GM13976 (cell line): ENCODE measurements around the gene PRPSAP2.

ENCODE experiments used
- DNase-seq: peaks from one replicate; pipeline ENCODE4 v3.0.0; 2012; ENCODE audit warnings: low spot score
- in situ Hi-C: fragments of 300-500 bp; cut with MboI; formaldehyde crosslinking; loops from one replicate; pipeline ENCODE4 v1.12.0; 2022; ENCODE audit warnings: low sequenced_read_pairs, mixed read lengths, inconsistent platforms; ENCODE audit not compliant: unreplicated experiment
- TF ChIP-seq, protein P1 (sequence below): IDR thresholded peaks from 2 replicates; pipeline ENCODE4 v1.5.1; 2012; ENCODE audit warnings: borderline replicate concordance, mild to moderate bottlenecking; ENCODE audit not compliant: insufficient read depth; ENCODE audit errors: extremely low read depth, missing control alignments, control extremely low read depth

The PRPSAP2 gene

DNA sequence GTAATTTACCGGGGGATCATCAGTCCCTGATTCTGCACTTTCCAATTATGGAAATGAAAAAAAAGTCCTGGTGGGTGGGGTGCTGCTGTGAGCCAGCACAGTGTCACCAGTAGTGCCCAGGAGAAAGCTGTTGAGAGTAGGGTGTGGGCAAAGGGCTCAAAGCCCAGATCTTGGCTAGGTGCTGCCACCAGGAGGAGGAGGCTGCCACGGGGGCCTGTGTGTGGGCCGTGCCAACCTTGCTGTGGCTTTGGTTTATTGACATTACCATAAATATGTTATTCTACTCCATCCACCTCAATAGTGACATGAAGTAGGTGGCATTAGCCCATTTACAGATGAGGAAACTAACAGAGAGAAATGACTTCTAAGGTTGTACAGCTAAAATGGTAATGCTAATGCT, 6.7 kb upstream of the PRPSAP2 start:
- DNase-seq: no peak
- in situ Hi-C loops: no loop called here
- TF ChIP-seq, protein P1, sequence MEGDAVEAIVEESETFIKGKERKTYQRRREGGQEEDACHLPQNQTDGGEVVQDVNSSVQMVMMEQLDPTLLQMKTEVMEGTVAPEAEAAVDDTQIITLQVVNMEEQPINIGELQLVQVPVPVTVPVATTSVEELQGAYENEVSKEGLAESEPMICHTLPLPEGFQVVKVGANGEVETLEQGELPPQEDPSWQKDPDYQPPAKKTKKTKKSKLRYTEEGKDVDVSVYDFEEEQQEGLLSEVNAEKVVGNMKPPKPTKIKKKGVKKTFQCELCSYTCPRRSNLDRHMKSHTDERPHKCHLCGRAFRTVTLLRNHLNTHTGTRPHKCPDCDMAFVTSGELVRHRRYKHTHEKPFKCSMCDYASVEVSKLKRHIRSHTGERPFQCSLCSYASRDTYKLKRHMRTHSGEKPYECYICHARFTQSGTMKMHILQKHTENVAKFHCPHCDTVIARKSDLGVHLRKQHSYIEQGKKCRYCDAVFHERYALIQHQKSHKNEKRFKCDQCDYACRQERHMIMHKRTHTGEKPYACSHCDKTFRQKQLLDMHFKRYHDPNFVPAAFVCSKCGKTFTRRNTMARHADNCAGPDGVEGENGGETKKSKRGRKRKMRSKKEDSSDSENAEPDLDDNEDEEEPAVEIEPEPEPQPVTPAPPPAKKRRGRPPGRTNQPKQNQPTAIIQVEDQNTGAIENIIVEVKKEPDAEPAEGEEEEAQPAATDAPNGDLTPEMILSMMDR: no peak

DNA sequence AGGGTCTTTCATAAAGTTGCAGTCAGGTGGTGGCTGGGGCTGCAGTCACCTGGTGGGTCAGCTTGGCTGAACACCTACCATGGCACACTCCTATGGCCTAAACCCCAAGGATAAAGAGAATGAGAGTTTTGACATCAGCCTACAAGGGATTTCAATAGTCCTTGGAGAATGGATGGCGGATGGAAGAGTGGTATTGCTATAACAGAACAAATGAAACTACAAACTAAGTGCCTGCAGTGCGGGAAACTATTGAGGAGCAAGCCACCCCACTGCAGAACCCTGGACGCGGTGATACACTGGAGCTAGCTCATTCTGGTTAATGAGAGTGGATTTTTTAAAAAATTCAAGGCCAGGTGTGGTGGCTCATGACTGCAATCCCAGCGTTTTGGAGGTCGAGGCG, 3.0 kb upstream of the PRPSAP2 start:
- in situ Hi-C loops: no loop called here
- TF ChIP-seq, protein P1: no peak
- no peak for DNase-seq

DNA sequence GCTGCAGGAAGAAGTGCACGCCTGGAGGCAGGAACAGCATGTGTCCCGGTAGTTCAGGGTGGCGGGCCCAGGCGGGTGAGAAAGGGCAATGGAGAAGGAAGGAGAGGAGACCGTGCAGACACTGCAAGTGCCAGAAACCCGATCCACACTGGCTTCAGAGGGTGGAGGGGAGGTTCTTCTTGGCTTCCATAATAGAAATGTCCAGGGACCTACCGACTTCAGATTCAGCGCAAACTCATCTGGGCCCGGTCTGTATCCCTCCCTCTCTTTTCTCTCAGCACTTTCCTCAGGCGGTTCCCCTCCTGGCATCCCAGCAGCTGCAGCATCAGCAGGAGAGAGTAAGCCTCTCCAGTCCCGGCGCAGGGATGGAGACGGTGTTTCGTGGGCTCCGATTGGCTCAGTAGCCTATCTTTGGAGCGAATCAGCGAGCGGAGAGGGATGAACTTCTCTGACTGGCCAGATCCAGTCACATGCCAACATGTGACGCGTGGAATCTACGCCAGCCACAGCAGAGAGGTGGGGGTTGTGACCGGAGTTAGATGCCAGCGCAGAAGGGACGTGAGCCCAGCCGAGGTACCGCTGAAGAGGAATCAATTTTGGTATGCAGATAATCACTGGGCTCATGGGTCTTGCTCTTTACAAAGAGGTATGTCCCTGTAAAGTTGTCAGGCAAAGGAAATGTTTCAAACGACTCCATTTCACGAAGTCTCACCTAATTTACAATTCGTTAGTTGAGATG, 1.9 kb upstream of the PRPSAP2 start:
- DNase-seq: peak; percentile 87
- TF ChIP-seq, protein P1: no peak
- in situ Hi-C loops: no loop called here

DNA sequence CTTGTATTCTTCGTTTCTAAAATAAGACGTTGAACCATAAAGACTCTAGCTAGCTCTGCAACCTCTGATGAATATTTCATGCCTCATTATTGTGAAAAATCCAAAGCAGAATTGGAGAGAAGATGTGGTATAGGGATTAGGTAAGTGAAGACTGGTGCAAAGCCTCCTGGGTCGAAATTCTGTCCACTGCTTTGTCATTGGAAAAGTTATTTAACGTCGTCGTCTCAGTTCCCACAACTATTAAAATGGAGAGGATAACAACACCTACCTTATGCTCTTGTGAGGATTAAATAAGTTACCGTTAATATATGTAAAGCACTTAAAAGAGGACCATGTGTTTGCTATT, 1.4 kb upstream of the PRPSAP2 start:
- in situ Hi-C loops: no loop called here
- TF ChIP-seq, protein P1: no peak
- no peak for DNase-seq

DNA sequence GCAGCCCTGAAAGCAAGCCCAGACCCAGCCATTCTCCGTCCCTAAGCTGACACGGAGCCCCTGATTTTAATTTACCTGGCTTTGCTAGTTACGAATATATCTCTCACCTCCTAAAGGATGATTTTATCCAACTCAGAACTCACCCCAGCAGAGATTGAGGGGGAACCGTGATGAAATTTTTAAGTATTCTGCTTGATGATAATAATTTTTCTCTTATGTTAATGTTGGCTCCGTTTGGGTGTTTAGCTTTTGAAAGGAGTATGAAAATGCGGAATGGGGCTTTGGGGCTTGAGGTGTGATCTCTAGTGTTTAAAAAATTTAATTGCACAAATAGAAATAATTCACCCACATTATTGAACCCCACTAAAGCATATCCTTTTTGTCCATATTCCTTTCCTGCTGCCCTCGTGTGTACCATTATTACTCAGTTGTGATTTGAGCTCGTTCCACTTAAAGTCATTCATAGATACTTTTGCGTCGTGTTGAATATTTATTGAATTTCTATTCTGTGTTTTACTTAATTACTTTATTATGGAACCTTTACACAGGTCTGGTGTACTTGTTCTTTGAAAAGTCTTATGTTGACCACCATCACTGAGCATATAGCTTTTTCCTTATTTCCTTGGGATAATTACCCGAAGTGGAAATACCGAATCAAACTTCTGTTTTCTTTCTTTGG, 775 bp downstream of the PRPSAP2 start:
- DNase-seq: peak; percentile 39
- in situ Hi-C loops: no loop called here
- TF ChIP-seq, protein P1: no peak

DNA sequence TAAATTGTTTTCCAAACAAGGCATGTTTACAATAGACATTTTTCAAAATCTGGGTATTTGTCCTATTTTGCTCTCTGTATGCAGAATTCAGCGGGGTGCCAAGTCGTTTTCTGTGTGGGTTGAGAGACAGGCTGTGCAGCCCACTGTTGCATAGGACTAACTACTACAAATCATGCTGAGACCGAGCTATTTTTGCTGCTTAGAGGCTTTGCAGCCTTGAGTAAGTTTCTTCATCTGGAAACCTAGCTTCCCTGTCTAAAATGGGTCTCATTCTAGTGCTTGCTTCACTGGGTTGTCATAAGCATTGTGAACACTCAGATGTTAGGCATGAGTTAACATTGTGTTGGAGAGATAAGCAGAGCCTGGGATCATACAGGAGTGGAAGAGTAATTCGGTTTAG, 1.3 kb downstream of the PRPSAP2 start:
- TF ChIP-seq, protein P1: no peak
- in situ Hi-C loops: no loop called here
- no peak for DNase-seq
